Ovary (tissue), 9 donors: ENCODE data around the gene SLC4A2. TPM values are rescaled to one million over a fixed set of nuclear protein-coding genes. Genes with fewer than 3 reads are reported as not detected.
"Not testable (repeated sequence)": the region's sequence is repeated elsewhere in the genome, so short reads cannot be mapped to it uniquely, and the experiment has no call there.

Experiments used
- DNase-seq, 5 donors: peaks; one replicate each; pipeline ENCODE4 v3.0.0-alpha.2; 2019 to 2020
- H3K27ac ChIP-seq, 2 donors: fragments of 200-600 bp; one replicate each; pipeline versions ENCODE4 v1.5.1 to v1.8.0; 2019 to 2022
- H3K27me3 ChIP-seq: fragments of 200-600 bp; one replicate; pipeline ENCODE4 v1.8.0; 2022
- H3K36me3 ChIP-seq: fragments of 200-600 bp; sonication (generic); one replicate; pipeline ENCODE4 v1.5.1; 2019
- H3K4me1 ChIP-seq: one replicate; pipeline ENCODE4 v1.8.1; 2013; ENCODE audit warnings: mild to moderate bottlenecking, moderate library complexity; ENCODE audit not compliant: insufficient read depth
- H3K4me3 ChIP-seq: fragments of 200-600 bp; sonication (generic); one replicate; pipeline ENCODE4 v1.5.1; 2017
- H3K9me3 ChIP-seq, 2 donors: fragments of 200-600 bp in 1 of 2; sonication (generic) in 1 of 2; one replicate each; pipeline versions ENCODE4 v1.5.1 to v1.8.1; 2013 to 2019; ENCODE audit warnings: mild to moderate bottlenecking in 1 of 2, moderate library complexity in 1 of 2
- EP300 ChIP-seq: sonication (generic); formaldehyde crosslinking; IDR thresholded peaks from one replicate; pipeline ENCODE4 v1.6.1; 2017; ENCODE audit warnings: antibody characterized with exemption
- POLR2A ChIP-seq: fragments of 450-650 bp; IDR thresholded peaks from one replicate; pipeline ENCODE4 v1.6.1; 2017; ENCODE audit warnings: antibody characterized with exemption, mild to moderate bottlenecking, moderate library complexity
- WGBS, 3 donors: extraction: QIAGEN DNeasy Blood & Tissue Kit in 1 of 3; methylation state at CpG; one replicate each; pipeline versions ENCODE4 v1.1.5 to v1.1.7; 2013 to 2017; 5-methylcytosine and 5-hydroxymethylcytosine counted together
- intact Hi-C, 4 donors: fragments of 100-400 bp; cut with DNase I; formaldehyde crosslinking; loops; one replicate each; pipeline versions ENCODE4 v1.11.0 to v1.15.1; 2022 to 2023
- polyA plus RNA-seq, 2 donors: library from polyadenylated mRNA; stranded (reverse); fragments of 200-250 nt in 1 of 2; fragments of 350-450 nt in 1 of 2; fragmentation: Illumina TruSeq in 1 of 2; extraction: RNeasy Lipid Tissue Mini Kit (QIAGEN cat#74804) in 1 of 2; gene quantifications; one replicate each; pipeline ENCODE4 v1.2.3, GENCODE V29; 2013 to 2014
- total RNA-seq, 7 donors: library from RNA; depleted of rRNA in 2 of 7; stranded (reverse); fragments of >200 nt in 2 of 7; fragmentation: NEBNext Ultra II Directional in 3 of 7; extraction: Animal tissue kit (Norgen Biotek cat#: 25700) in 3 of 7; gene quantifications; one replicate each; pipeline versions ENCODE4 v1.1.0 to v1.2.4, GENCODE V29; 2016 to 2023
- TF ChIP-seq, protein P1 (sequence below), 3 donors: fragments of 450-650 bp in 2 of 3; fragments of 200-600 bp in 1 of 3; IDR thresholded peaks; one replicate each; pipeline versions ENCODE4 v1.5.1 to v1.8.0; 2016 to 2022; ENCODE audit warnings: antibody characterized with exemption in 3 of 3, mild to moderate bottlenecking in 1 of 3
- donor health status: DM: no; HTN: no; CAD: no; lungs with moderate emphysema.
- donor health status: DM: no; HTN: no; CAD: no.
- donor health status: Bipolar disorder and iron deficiency.
- donor health status: DM: yes; HTN: yes; CAD: no.
- donor health status: DM: no; HTN: no; CAD: no.
- donor health status: DM: yes; HTN: yes; CAD: no.

Gene SLC4A2
- total and polyA plus RNA-seq, 9 donors: 10.5 to 127 (median 94.3) TPM

DNA sequence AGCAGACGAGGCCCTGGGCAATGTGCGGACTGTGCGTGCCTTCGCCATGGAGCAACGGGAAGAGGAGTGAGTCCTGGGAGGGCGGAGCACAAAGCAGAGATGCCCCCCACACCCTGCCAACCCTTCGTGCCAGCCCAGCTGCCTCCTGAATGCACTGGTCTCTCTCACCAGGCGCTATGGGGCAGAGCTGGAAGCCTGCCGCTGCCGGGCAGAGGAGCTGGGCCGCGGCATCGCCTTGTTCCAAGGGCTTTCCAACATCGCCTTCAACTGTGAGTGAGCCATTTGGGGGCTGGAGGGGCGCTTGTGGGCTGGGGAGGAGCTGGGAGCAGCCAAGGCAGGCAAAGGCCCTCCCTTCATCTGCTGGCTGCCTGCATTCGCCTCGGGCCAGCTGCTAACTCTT lies 23.5 kb upstream of the SLC4A2 start:
- no peak for DNase-seq
- peaks cover 8% of the 10 kb centered on the region for H3K4me1 ChIP-seq
- intact Hi-C loops: loop anchor here in 1 of 4 donors (5.0 kb wide), 1 partner anchor 76 kb away; no protein-coding TSS in a partner anchor
- H3K9me3 ChIP-seq: no peaks in the 10 kb centered on the region
- H3K4me3 ChIP-seq: no peak overlapping the region
- WGBS, 3 donors: 92 to 94% (median 94%) methylated on average over 17 of the region's 17 CpGs
- H3K27ac ChIP-seq: no peak overlapping the region
- H3K27me3 ChIP-seq: no peaks in the 10 kb centered on the region
- no peaks in the 10 kb centered on the region for H3K36me3 ChIP-seq
- TF ChIP-seq, protein P1, sequence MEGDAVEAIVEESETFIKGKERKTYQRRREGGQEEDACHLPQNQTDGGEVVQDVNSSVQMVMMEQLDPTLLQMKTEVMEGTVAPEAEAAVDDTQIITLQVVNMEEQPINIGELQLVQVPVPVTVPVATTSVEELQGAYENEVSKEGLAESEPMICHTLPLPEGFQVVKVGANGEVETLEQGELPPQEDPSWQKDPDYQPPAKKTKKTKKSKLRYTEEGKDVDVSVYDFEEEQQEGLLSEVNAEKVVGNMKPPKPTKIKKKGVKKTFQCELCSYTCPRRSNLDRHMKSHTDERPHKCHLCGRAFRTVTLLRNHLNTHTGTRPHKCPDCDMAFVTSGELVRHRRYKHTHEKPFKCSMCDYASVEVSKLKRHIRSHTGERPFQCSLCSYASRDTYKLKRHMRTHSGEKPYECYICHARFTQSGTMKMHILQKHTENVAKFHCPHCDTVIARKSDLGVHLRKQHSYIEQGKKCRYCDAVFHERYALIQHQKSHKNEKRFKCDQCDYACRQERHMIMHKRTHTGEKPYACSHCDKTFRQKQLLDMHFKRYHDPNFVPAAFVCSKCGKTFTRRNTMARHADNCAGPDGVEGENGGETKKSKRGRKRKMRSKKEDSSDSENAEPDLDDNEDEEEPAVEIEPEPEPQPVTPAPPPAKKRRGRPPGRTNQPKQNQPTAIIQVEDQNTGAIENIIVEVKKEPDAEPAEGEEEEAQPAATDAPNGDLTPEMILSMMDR (IDR thresholded peaks at IDR 0.05): no peak
- TF ChIP-seq POLR2A (no peak), EP300 (no peak)

DNA sequence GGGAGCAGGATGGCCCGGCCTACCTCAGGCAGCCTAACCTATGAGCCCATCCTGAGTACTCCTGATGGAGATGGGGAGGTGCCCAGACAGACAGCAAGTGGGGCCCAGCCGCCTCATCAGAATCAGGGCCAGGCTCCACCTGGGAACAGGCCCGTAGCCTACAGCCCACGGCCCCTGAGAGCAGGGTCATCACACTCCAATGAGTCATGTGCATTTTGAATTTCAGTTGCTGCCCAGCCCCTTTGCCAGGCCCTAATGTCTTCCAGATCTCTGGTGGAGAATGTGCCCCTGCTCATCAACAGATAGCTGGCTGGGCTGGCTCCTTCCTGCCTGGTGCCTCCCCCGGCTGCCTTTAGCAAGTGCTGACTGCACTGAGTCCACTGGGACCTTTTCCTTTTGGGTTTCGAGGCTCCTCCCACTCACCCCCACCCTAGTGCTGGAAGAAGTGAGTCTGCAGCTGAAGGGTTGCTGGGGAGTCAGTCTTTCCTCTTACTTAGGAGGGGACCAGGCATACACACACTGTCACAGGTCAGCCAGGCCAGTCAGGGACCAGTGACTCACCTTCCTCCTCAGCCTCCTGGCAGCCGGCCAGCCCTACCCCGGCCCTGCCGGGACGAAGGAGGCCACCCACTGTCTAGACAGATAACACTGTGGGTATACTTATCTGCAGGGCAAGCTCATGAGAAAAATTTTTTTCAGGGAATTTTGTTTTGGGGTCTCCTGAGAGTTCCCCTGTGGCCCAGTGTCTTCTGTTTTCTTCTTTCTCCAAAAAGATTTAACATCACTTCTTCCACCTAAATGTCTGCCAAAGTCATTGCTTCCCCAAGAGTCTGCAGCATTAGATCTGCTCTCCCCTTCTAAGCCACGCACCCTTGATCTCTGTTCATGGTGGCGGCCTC lies 20.2 kb upstream of the SLC4A2 start:
- DNase-seq: peak; percentile 65 to 79 (median 77)
- H3K4me1 ChIP-seq: peaks cover 8% of the 10 kb centered on the region
- no peaks in the 10 kb centered on the region for H3K9me3 ChIP-seq
- WGBS, 3 donors: 18 to 21% (median 19%) methylated on average over 11 to 12 of the region's 12 CpGs
- peak overlapping the region in 1 of 2 donors; percentile 64 for H3K27ac ChIP-seq
- intact Hi-C loops: loop anchor here in 1 of 4 donors (5.0 kb wide), 1 partner anchor 73 kb away; no protein-coding TSS in a partner anchor
- TF ChIP-seq, protein P1 (IDR thresholded peaks at IDR 0.05): no peak
- TF ChIP-seq EP300: no peak
- no peaks in the 10 kb centered on the region for H3K27me3 ChIP-seq
- H3K4me3 ChIP-seq: no peak overlapping the region
- no peaks in the 10 kb centered on the region for H3K36me3 ChIP-seq

DNA sequence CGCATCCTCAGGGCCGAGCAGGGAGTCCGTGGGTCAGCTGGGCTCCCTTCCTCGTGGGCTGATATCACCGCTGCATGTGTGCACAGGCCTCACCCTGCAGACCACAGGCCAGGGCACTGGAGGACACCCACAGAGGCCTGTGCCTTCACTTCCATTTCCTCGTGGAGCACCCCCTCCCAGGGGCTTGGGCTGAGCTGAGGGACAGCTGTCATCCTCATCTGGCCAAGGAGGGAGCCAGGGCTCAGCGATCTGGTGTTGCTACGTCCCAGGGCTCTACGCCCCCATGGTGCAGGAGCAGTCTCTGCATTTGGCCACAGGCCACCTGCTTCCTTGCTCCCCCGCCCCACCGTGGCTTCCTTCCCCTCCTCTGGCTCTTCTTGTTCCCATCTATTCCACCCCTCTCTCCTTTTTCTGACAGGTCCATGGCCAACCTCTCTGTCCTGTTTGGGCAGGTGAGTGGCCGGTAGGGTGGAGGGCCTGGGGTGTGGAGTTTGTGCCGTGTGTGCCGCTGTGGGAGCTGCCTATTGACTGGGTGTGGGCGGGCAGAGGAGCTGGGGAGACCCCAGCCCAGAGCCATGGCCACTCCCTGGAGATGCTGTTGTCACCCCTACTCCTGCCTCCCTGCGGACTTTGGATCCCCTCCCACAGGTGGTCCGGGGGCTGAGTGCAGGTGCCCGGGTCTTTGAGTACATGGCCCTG lies 19.4 kb upstream of the SLC4A2 start:
- TF ChIP-seq POLR2A: no peak
- no peak for TF ChIP-seq EP300
- TF ChIP-seq, protein P1 (IDR thresholded peaks at IDR 0.05): no peak
- H3K9me3 ChIP-seq: no peaks in the 10 kb centered on the region
- intact Hi-C loops: loop anchor here in 1 of 4 donors (5.0 kb wide), 1 partner anchor 72 kb away; no protein-coding TSS in a partner anchor
- no peak overlapping the region for H3K4me3 ChIP-seq
- H3K27ac ChIP-seq: no peak overlapping the region
- DNase-seq: no peak
- peaks cover 8% of the 10 kb centered on the region for H3K4me1 ChIP-seq
- H3K27me3 ChIP-seq: no peaks in the 10 kb centered on the region
- H3K36me3 ChIP-seq: no peaks in the 10 kb centered on the region
- 47 to 52% (median 48%) methylated on average over 18 of the region's 18 CpGs for WGBS, 3 donors

DNA sequence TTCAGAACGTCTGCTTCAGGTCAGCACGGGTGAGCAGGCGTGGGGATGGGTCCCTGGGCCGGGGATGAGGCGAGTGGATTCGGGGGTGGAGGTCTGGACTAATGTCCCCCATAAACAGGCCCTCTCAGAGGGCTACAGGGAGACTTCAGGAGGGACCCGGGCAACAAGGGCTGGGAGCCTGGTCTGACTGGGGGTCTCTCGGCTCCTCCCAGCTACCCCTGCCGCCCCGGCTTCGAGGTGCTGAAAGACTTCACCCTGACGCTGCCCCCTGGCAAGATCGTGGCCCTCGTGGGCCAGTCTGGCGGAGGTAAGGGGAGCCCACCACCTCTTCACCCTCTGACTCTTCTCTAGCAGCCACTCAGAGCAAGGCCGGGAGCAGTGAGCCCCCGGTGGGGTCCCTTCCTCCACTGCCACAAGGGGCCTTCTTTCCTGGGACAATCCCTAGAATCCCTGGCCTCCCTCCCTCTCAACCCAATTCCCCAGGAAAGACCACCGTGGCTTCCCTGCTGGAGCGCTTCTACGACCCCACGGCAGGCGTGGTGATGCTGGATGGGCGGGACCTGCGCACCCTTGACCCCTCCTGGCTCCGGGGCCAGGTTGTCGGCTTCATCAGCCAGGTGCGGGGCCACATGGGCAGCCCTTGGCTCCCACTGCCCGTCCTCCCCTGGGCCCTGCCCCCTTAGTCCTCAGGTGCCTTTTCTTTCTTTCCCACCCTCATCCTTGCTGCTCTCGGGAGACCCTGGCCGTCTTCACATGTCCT lies 18.6 kb upstream of the SLC4A2 start:
- no peak for DNase-seq
- H3K4me1 ChIP-seq: peaks cover 8% of the 10 kb centered on the region
- intact Hi-C loops: no loop called here
- WGBS, 3 donors: 88 to 92% (median 90%) methylated on average over 28 to 30 of the region's 30 CpGs
- no peak overlapping the region for H3K4me3 ChIP-seq
- H3K9me3 ChIP-seq: no peaks in the 10 kb centered on the region
- no peaks in the 10 kb centered on the region for H3K36me3 ChIP-seq
- TF ChIP-seq, protein P1 (IDR thresholded peaks at IDR 0.05): no peak
- TF ChIP-seq POLR2A (no peak), EP300 (no peak)
- no peak overlapping the region for H3K27ac ChIP-seq
- no peaks in the 10 kb centered on the region for H3K27me3 ChIP-seq

DNA sequence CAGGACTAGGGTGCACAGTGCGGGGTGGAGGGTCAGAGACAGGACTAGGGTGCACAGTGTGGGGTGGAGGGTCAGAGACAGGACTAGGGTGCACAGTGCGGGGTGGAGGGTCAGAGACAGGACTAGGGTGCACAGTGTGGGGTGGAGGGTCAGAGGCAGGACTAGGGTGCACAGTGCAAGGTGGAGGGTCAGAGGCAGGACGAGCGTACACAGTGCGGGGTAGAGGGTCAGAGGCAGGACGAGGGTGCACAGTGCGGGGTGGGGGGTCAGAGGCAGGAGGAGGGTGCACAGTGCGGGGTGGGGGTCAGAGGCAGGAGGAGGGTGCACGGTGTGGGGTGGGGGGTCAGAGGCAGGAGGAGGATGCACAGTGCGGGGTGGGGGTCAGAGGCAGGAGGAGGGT lies 15.9 kb upstream of the SLC4A2 start:
- DNase-seq, intact Hi-C loops, H3K27ac ChIP-seq, H3K36me3 ChIP-seq, H3K4me3 ChIP-seq, H3K27me3 ChIP-seq, H3K9me3 ChIP-seq, H3K4me1 ChIP-seq: not testable (repeated sequence)
- 83 to 92% (median 89%) methylated on average over 9 to 10 of the region's 10 CpGs for WGBS, 3 donors
